Tibial artery (tissue), 4 donors: Measurements from ENCODE around the gene GRIP1.

Experiments
- DNase-seq, 2 donors: peaks; one replicate each; pipeline ENCODE4 v3.0.0-alpha.2; 2019
- H3K27ac ChIP-seq, 2 donors: fragments of 200-600 bp; sonication (generic) in 1 of 2; 1 replicate in 1 of 2; 2 replicates in 1 of 2; pipeline ENCODE4 v1.5.1; 2018 to 2019; ENCODE audit warnings: mild to moderate bottlenecking in 1 of 2
- H3K27me3 ChIP-seq, 2 donors: fragments of 200-600 bp; sonication (generic) in 1 of 2; one replicate each; pipeline versions ENCODE4 v1.5.1 to v1.6.0; 2016 to 2019
- H3K36me3 ChIP-seq, 3 donors: fragments of 200-600 bp; sonication (generic) in 2 of 3; one replicate each; pipeline ENCODE4 v1.5.1; 2016 to 2019; ENCODE audit warnings: mild to moderate bottlenecking in 2 of 3
- H3K4me1 ChIP-seq, 4 donors: fragments of 200-600 bp; sonication (generic) in 2 of 4; 1 replicate in 3 of 4; 2 replicates in 1 of 4; pipeline ENCODE4 v1.5.1; 2016 to 2019
- H3K4me3 ChIP-seq, 2 donors: fragments of 200-600 bp; sonication (generic) in 1 of 2; 1 replicate in 1 of 2; 2 replicates in 1 of 2; pipeline ENCODE4 v1.5.1; 2018 to 2019; ENCODE audit warnings: mild to moderate bottlenecking in 2 of 2
- H3K9me3 ChIP-seq, 3 donors: fragments of 200-600 bp; sonication (generic) in 1 of 3; one replicate each; pipeline ENCODE4 v1.5.1; 2016 to 2019
- intact Hi-C: fragments of 100-400 bp; cut with DNase I; formaldehyde crosslinking; loops from one replicate; pipeline ENCODE4 v1.15.0; 2023; ENCODE audit warnings: low total_unique reads
- TF ChIP-seq, protein P1 (sequence below), 2 experiments: fragments of 200-600 bp in 1 of 2; fragments of 450-650 bp in 1 of 2; IDR thresholded peaks; one replicate each; pipeline ENCODE4 v1.5.1; 2017 to 2019; ENCODE audit warnings: antibody characterized with exemption in 2 of 2, mild to moderate bottlenecking in 1 of 2, moderate library complexity in 1 of 2

The GRIP1 gene

DNA sequence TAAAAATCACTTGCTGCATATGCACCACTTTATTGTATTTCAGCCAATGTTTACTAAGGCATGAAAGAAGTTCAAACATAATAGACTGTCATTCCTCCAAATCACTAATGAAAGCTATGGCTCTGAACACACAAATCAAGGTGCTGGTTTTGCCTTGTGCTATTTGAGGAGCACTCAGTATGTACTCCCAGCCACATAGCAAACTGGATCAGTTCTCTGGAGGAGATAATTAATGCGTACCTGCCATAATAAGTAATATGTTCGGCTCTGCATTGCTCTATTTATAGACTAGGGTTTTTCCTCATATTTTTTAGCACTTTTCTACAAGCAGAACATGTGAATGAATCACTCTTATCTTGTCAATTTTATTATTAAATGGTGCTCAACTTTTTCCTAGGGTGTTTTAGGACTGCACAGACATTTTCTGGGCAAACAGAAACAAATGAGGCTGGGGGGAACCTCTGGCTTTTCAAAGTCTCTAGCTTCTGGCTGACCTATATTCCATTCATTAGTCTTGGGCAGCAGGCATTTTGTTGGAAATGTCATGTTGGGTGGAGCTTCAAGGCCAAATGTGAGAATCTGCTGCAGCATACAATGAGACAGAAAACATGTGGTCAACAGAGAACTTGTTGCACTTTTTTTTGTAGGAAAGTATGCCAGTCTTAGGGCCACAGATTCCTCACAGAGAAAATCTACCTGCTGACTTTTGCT is 88.4 kb downstream of the GRIP1 start:
- no peaks in the 10 kb centered on the region for H3K4me1 ChIP-seq
- no peaks in the 10 kb centered on the region for H3K36me3 ChIP-seq
- no peak overlapping the region for H3K4me3 ChIP-seq
- intact Hi-C loops, result no loop called here
- H3K27ac ChIP-seq, result no peak overlapping the region
- no peaks in the 10 kb centered on the region for H3K9me3 ChIP-seq
- TF ChIP-seq, protein P1, sequence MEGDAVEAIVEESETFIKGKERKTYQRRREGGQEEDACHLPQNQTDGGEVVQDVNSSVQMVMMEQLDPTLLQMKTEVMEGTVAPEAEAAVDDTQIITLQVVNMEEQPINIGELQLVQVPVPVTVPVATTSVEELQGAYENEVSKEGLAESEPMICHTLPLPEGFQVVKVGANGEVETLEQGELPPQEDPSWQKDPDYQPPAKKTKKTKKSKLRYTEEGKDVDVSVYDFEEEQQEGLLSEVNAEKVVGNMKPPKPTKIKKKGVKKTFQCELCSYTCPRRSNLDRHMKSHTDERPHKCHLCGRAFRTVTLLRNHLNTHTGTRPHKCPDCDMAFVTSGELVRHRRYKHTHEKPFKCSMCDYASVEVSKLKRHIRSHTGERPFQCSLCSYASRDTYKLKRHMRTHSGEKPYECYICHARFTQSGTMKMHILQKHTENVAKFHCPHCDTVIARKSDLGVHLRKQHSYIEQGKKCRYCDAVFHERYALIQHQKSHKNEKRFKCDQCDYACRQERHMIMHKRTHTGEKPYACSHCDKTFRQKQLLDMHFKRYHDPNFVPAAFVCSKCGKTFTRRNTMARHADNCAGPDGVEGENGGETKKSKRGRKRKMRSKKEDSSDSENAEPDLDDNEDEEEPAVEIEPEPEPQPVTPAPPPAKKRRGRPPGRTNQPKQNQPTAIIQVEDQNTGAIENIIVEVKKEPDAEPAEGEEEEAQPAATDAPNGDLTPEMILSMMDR (IDR thresholded peaks at IDR 0.05), result no peak
- DNase-seq, result no peak
- H3K27me3 ChIP-seq, result no peaks in the 10 kb centered on the region

- intact Hi-C loops, result no loop called here
- Histone ChIP-seq H3K4me1 (no peaks in the 10 kb centered on the region), H3K27ac (no peak overlapping the region), H3K9me3 (no peaks in the 10 kb centered on the region), H3K4me3 (no peak overlapping the region), H3K36me3 (no peaks in the 10 kb centered on the region), H3K27me3 (no peaks in the 10 kb centered on the region)
- TF ChIP-seq, protein P1 (IDR thresholded peaks at IDR 0.05), result no peak
- no peak for DNase-seq
Observed at GRCh38 chr12:66589095-66589494, 89.8 kb downstream of the GRIP1 start.

GRCh38 chr12:66587912-66588311 is 91.0 kb downstream of the GRIP1 start:
- no peak for DNase-seq
- Histone ChIP-seq H3K4me3 (no peak overlapping the region), H3K4me1 (no peaks in the 10 kb centered on the region), H3K27ac (no peak overlapping the region), H3K36me3 (no peaks in the 10 kb centered on the region), H3K27me3 (no peaks in the 10 kb centered on the region), H3K9me3 (no peaks in the 10 kb centered on the region)
- intact Hi-C loops, result no loop called here
- TF ChIP-seq, protein P1 (IDR thresholded peaks at IDR 0.05), result no peak

DNA sequence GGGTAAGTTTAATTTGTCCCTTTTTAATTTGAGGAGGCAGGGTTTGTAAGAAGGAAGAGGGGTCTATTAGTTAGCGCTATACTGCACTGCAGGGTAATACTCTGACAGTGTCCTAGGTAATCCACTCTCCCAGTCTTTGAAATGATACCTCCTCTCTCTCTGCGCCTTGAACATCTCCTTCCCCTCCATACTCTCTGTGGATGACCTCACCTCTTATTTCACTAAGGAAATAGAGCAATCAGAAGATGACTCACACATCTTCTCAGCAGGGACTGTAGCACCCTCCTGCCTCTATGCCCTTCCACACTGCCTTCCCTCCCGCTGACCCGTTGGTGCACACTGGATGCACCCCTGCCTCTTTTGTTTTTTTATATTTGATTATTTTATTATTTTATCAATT is 94.2 kb downstream of the GRIP1 start:
- no peaks in the 10 kb centered on the region for H3K9me3 ChIP-seq
- H3K4me1 ChIP-seq, result no peaks in the 10 kb centered on the region
- H3K36me3 ChIP-seq, result no peaks in the 10 kb centered on the region
- H3K4me3 ChIP-seq, result no peak overlapping the region
- H3K27me3 ChIP-seq, result no peaks in the 10 kb centered on the region
- no peak for DNase-seq
- intact Hi-C loops, result no loop called here
- H3K27ac ChIP-seq, result no peak overlapping the region
- TF ChIP-seq, protein P1 (IDR thresholded peaks at IDR 0.05), result no peak

DNA sequence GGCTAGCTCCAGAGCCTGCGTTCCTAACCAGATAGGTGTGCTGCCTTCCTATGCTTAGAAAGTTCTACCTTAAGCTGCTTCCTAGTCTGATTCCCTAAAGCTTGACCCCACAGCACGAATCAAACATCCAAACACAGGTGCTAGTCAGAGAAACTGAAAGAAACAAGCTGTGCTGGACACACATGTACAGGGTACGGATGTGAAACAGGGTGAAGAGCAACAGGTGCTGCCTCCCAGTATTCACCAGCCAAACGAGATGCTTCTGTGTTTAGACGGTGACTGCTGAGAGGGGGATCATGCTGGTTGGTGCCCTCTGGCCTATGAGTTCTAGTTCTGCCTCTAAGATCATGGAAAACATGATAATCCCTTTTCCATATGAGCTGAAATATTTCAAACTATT is 105.3 kb downstream of the GRIP1 start:
- DNase-seq, result no peak
- H3K27me3 ChIP-seq, result no peaks in the 10 kb centered on the region
- no peaks in the 10 kb centered on the region for H3K36me3 ChIP-seq
- no peaks in the 10 kb centered on the region for H3K9me3 ChIP-seq
- intact Hi-C loops, result no loop called here
- TF ChIP-seq, protein P1 (IDR thresholded peaks at IDR 0.05), result no peak
- no peak overlapping the region for H3K4me3 ChIP-seq
- no peak overlapping the region for H3K27ac ChIP-seq
- no peaks in the 10 kb centered on the region for H3K4me1 ChIP-seq

DNA sequence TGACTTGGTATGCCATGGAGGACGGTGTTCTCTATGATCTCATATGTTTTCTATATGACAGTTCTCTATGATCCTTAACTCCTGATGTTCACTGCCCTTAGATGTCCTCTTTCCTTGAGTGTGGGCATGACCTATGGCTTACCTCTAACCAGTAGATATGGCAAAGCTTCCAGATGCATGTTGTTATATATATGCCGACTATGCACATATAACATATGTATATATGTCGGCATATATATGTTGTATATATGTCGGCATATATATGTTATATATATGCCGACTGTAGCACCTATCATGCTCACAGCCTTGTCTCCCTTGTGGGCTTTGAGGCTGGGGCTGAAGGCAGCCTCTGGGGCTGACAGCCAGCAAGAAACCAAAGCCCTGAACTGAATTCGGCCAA is 106.0 kb downstream of the GRIP1 start:
- H3K27me3 ChIP-seq, result no peaks in the 10 kb centered on the region
- no peaks in the 10 kb centered on the region for H3K4me1 ChIP-seq
- no peak for DNase-seq
- no peaks in the 10 kb centered on the region for H3K9me3 ChIP-seq
- TF ChIP-seq, protein P1 (IDR thresholded peaks at IDR 0.05), result no peak
- H3K4me3 ChIP-seq, result no peak overlapping the region
- intact Hi-C loops, result no loop called here
- no peaks in the 10 kb centered on the region for H3K36me3 ChIP-seq
- H3K27ac ChIP-seq, result no peak overlapping the region
